Cerebellar nuclear complex (tissue), 1 donor: Measurements from ENCODE around the gene UNC5A.

Experiments
- DNase-seq, 2 experiments: peaks; one replicate each; lab custom pipeline; 2025; lab: John Stamatoyannopoulos, UW

The UNC5A gene

GRCh38 chr5:176897263-176897662 is 86.9 kb downstream of the UNC5A start:
- no peak for DNase-seq

- DNase-seq = no peak
Observed at GRCh38 chr5:176899296-176899891, 89.0 kb downstream of the UNC5A start, which contains the start of gene HK3. Gene HK3, minus strand, starts transcription at chr5:176899346. Its CDS starts 3,187 bp downstream, at chr5:176896159.

GRCh38 chr5:176899946-176900779 is 89.8 kb downstream of the UNC5A start:
- no peak for DNase-seq

- DNase-seq = no peak
Observed at GRCh38 chr5:176900780-176901204, 90.4 kb downstream of the UNC5A start.

- no peak for DNase-seq
Observed at GRCh38 chr5:176901260-176902101, 91.1 kb downstream of the UNC5A start.

- no peak for DNase-seq
Observed at GRCh38 chr5:176902102-176902814, 91.9 kb downstream of the UNC5A start.

- DNase-seq = no peak
Observed at GRCh38 chr5:176902911-176903664, 92.7 kb downstream of the UNC5A start.

- no peak for DNase-seq
Observed at GRCh38 chr5:176904276-176904675, 93.9 kb downstream of the UNC5A start.

GRCh38 chr5:176906126-176906525 is 95.8 kb downstream of the UNC5A start:
- DNase-seq = peak; percentile 14 to 56

GRCh38 chr5:176906796-176907195 is 96.4 kb downstream of the UNC5A start:
- peak in 1 of 2 experiments; percentile 7 for DNase-seq

- no peak for DNase-seq
Observed at GRCh38 chr5:176908675-176909368, 98.5 kb downstream of the UNC5A start.

GRCh38 chr5:176912115-176912514 is 101.8 kb downstream of the UNC5A start:
- DNase-seq = no peak

- no peak for DNase-seq
Observed at GRCh38 chr5:176915906-176916305, 105.5 kb downstream of the UNC5A start.

GRCh38 chr5:176916337-176916736 is 106.0 kb downstream of the UNC5A start:
- no peak for DNase-seq

- DNase-seq = no peak
Observed at GRCh38 chr5:176918613-176919012, 108.3 kb downstream of the UNC5A start.

- no peak for DNase-seq
Observed at GRCh38 chr5:176921714-176922113, 111.4 kb downstream of the UNC5A start.

GRCh38 chr5:176922817-176923216 is 112.5 kb downstream of the UNC5A start:
- DNase-seq = no peak

- no peak for DNase-seq
Observed at GRCh38 chr5:176927562-176927961, 117.2 kb downstream of the UNC5A start.

GRCh38 chr5:176929654-176930053 is 119.3 kb downstream of the UNC5A start:
- DNase-seq = no peak
